WTC11 (cell line): ENCODE measurements around the gene STRAP.

Source experiments
- TF ChIP-seq, protein P1 (sequence below): fragments of 200-600 bp; IDR thresholded peaks from 2 replicates; pipeline ENCODE4 v1.8.0; 2022; ENCODE audit warnings: antibody characterized with exemption
- TF ChIP-seq, protein P2 (sequence below): sonication (generic); formaldehyde crosslinking; IDR thresholded peaks from 2 replicates; pipeline ENCODE4 v1.8.1; 2023; ENCODE audit warnings: mild to moderate bottlenecking, missing genetic modification reagents, moderate library complexity

DNA sequence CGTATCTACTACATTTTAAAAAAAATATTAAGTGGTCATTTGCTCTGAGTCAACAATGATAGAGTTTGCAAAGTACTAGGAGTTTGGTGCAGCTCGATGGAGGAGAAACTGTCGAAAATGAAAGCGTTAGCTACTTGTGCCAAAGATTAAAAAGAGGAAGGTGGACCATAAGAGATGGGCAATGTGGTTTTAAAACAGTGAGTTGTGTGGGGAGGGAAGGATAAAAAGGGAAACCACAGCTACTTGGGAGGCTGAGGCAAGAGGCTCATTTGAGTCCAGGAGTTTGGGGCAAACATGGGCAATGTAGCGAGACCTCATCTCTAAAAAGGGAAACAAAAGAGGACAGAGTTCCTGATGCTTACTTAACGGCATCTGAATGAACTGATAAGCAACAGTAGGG, 18.2 kb upstream of the STRAP start:
- TF ChIP-seq, protein P1, sequence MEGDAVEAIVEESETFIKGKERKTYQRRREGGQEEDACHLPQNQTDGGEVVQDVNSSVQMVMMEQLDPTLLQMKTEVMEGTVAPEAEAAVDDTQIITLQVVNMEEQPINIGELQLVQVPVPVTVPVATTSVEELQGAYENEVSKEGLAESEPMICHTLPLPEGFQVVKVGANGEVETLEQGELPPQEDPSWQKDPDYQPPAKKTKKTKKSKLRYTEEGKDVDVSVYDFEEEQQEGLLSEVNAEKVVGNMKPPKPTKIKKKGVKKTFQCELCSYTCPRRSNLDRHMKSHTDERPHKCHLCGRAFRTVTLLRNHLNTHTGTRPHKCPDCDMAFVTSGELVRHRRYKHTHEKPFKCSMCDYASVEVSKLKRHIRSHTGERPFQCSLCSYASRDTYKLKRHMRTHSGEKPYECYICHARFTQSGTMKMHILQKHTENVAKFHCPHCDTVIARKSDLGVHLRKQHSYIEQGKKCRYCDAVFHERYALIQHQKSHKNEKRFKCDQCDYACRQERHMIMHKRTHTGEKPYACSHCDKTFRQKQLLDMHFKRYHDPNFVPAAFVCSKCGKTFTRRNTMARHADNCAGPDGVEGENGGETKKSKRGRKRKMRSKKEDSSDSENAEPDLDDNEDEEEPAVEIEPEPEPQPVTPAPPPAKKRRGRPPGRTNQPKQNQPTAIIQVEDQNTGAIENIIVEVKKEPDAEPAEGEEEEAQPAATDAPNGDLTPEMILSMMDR, result no peak
- TF ChIP-seq, protein P2, sequence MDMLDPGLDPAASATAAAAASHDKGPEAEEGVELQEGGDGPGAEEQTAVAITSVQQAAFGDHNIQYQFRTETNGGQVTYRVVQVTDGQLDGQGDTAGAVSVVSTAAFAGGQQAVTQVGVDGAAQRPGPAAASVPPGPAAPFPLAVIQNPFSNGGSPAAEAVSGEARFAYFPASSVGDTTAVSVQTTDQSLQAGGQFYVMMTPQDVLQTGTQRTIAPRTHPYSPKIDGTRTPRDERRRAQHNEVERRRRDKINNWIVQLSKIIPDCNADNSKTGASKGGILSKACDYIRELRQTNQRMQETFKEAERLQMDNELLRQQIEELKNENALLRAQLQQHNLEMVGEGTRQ (CRISPR knock-in tag), result no peak
